Astrocyte of the cerebellum (primary cell): ENCODE measurements around the gene NOL4L.

Source experiments
- DNase-seq: peaks from one replicate; pipeline ENCODE4 v3.0.0-alpha.2; 2011; ENCODE audit warnings: low read depth
- H3K4me3 ChIP-seq: 2 replicates; pipeline ENCODE4 v1.5.1; 2011; ENCODE audit warnings: mild to moderate bottlenecking, low read depth, low read length, moderate library complexity
- in situ Hi-C: cut with HindIII; loops from 2 replicates; pipeline ENCODE4 v1.10.0; 2017; ENCODE audit warnings: low sequenced_read_pairs
- TF ChIP-seq, protein P1 (sequence below): IDR thresholded peaks from 2 replicates; pipeline ENCODE4 v1.5.1; 2012; ENCODE audit warnings: low read length, low read depth, moderate library complexity, mild to moderate bottlenecking; ENCODE audit errors: missing control alignments

The NOL4L gene

GRCh38 chr20:32612351-32613191 is 27.4 kb upstream of the NOL4L start:
- H3K4me3 ChIP-seq: no peak overlapping the region
- no peak for DNase-seq
- in situ Hi-C loops: no loop called here
- TF ChIP-seq, protein P1, sequence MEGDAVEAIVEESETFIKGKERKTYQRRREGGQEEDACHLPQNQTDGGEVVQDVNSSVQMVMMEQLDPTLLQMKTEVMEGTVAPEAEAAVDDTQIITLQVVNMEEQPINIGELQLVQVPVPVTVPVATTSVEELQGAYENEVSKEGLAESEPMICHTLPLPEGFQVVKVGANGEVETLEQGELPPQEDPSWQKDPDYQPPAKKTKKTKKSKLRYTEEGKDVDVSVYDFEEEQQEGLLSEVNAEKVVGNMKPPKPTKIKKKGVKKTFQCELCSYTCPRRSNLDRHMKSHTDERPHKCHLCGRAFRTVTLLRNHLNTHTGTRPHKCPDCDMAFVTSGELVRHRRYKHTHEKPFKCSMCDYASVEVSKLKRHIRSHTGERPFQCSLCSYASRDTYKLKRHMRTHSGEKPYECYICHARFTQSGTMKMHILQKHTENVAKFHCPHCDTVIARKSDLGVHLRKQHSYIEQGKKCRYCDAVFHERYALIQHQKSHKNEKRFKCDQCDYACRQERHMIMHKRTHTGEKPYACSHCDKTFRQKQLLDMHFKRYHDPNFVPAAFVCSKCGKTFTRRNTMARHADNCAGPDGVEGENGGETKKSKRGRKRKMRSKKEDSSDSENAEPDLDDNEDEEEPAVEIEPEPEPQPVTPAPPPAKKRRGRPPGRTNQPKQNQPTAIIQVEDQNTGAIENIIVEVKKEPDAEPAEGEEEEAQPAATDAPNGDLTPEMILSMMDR: no peak

DNA sequence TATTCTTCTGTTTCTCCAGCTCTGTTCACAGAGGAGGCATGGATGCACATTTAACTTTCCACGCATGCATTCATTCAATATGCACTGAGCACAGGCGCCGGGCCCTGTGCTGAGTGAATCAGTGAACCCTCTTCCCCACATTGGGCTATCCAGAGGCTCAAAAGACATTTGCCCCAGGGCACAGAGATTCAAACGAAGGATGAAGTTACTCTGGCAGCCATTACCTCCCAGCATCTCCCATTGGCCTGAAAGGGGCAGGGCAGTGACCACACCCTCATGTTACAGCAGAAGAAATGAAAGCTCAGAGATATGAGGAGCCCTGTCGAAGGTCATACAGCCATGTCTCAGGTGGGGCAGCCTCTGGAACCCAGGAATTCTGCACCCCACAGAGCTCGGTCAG is 26.7 kb upstream of the NOL4L start:
- in situ Hi-C loops: no loop called here
- TF ChIP-seq, protein P1: no peak
- no peak for DNase-seq
- no peak overlapping the region for H3K4me3 ChIP-seq

GRCh38 chr20:32611286-32611685 is 26.2 kb upstream of the NOL4L start:
- TF ChIP-seq, protein P1: no peak
- in situ Hi-C loops: no loop called here
- H3K4me3 ChIP-seq: no peak overlapping the region

DNA sequence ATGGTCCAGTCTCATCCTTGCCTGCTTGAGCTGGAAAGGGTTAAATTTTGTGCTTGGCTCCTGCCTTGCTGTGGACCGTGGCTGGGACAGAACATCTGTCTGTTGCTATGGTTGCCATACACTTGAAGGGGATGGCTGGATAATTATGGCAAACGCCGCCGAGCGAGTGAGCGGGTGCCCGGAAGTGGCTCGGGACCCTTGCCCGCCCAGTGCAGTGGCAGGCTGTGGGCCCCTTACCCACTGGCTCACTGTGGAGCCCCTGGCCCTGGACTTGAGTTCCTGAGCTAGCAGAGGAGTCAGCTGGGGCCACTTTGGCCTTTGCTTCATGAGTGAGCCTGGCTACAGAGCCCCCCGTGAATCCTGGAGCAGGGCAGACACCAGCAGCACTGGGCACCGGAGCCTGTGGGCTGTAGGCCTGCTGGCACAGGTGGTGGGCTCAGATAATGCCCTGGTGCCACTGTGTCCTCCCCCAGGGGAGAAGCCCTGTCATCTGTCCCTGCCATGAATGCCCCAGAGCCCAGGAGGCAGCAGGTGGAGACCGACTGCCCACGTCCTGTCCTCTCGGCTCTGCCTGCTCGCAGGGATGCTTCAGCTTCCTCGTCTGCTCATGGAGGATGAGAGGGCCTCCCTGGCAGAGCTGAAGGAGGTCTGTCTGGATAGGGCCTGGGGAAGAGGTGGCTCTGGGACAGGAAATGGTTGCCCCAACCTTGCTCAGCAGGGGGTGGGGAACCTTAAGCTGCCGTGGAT is 25.5 kb upstream of the NOL4L start:
- DNase-seq: no peak
- no peak overlapping the region for H3K4me3 ChIP-seq
- TF ChIP-seq, protein P1: no peak
- in situ Hi-C loops: no loop called here

More at GRCh38 chr20:32611286-32611685, 26.2 kb upstream of the NOL4L start:
- DNase-seq: no peak

GRCh38 chr20:32609993-32610392 is 24.9 kb upstream of the NOL4L start:
- DNase-seq: no peak
- TF ChIP-seq, protein P1: no peak
- no peak overlapping the region for H3K4me3 ChIP-seq
- in situ Hi-C loops: no loop called here

DNA sequence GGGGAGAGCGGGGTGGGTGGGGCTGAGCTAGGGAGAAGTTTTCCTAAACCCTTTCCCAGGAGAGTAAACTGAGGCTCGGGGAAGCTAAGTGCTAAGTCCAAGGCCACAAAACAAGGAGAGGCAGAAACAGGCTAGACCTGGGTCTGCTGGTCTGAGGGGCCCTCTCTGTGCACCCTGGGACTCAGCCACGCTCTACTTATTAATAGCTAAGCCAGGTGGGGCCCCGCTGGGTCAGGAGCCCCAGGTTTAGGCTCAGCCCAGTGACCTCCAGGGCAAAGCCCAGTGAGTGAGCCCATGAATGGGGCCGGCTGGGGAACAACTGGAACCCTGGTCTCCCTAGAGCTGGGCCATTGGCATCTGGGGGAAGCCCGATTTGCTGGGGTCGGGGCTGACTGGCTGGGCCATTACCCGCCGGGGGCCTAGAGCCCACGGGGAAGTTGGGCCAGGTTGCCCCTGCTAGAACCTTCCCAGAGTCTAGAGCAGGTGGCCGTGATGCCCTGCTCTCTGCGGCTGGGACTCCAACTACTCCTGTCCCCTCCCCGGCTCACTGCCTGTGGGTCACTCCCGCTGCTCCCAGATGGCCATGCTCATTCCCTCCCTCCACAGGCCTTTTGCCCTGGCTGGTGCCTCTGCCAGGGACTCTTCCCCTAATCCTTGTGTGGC is 24.1 kb upstream of the NOL4L start:
- in situ Hi-C loops: no loop called here
- TF ChIP-seq, protein P1: no peak
- no peak for DNase-seq
- H3K4me3 ChIP-seq: no peak overlapping the region
